Sigmoid colon (tissue), 7 donors: ENCODE data around the gene AKAIN1. TPM values are rescaled to one million over a fixed set of nuclear protein-coding genes. Genes with fewer than 3 reads are reported as not detected.

Experiments
- DNase-seq: peaks from one replicate; pipeline ENCODE4 v3.0.0-alpha.2; 2019
- H3K27ac ChIP-seq, 4 donors: fragments of 200-600 bp; sonication (generic); one replicate each; pipeline ENCODE4 v1.5.1; 2016 to 2019; ENCODE audit warnings: mild to moderate bottlenecking in 1 of 4
- H3K27me3 ChIP-seq, 3 donors: fragments of 200-600 bp; sonication (generic); one replicate each; pipeline ENCODE4 v1.5.1; 2019; ENCODE audit warnings: mild to moderate bottlenecking in 1 of 3
- H3K36me3 ChIP-seq, 4 donors: fragments of 200-600 bp; sonication (generic); one replicate each; pipeline ENCODE4 v1.5.1; 2016 to 2019
- H3K4me1 ChIP-seq, 4 donors: fragments of 200-600 bp; sonication (generic); one replicate each; pipeline ENCODE4 v1.5.1; 2017 to 2019
- H3K4me3 ChIP-seq, 4 donors: fragments of 200-600 bp; sonication (generic); one replicate each; pipeline ENCODE4 v1.5.1; 2017 to 2019; ENCODE audit warnings: mild to moderate bottlenecking in 2 of 4, moderate library complexity in 1 of 4
- H3K9me3 ChIP-seq, 4 donors: fragments of 200-600 bp in 3 of 4; sonication (generic) in 3 of 4; one replicate each; pipeline versions ENCODE4 v1.5.1 to v1.6.1; 2013 to 2019
- CTCF ChIP-seq, 4 experiments: fragments of 450-650 bp in 3 of 4; fragments of 200-600 bp in 1 of 4; IDR thresholded peaks; one replicate each; pipeline ENCODE4 v1.5.1; 2016 to 2019; ENCODE audit warnings: antibody characterized with exemption in 4 of 4, mild to moderate bottlenecking in 3 of 4, moderate library complexity in 2 of 4
- EP300 ChIP-seq, 4 donors: sonication (generic); formaldehyde crosslinking; IDR thresholded peaks; one replicate each; pipeline ENCODE4 v1.6.1; 2017; ENCODE audit warnings: antibody characterized with exemption in 4 of 4
- POLR2A ChIP-seq, 2 donors: fragments of 450-650 bp; IDR thresholded peaks; one replicate each; pipeline ENCODE4 v1.6.1; 2016; ENCODE audit warnings: antibody characterized with exemption in 2 of 2, mild to moderate bottlenecking in 2 of 2, moderate library complexity in 2 of 2
- POLR2AphosphoS5 ChIP-seq, 4 donors: sonication (generic); formaldehyde crosslinking; IDR thresholded peaks; one replicate each; pipeline ENCODE4 v1.6.1; 2017; ENCODE audit warnings: antibody characterized with exemption in 4 of 4
- WGBS, 2 donors: extraction: QIAGEN DNeasy Blood & Tissue Kit; methylation state at CpG; one replicate each; pipeline ENCODE4 v1.1.7; 2013; 5-methylcytosine and 5-hydroxymethylcytosine counted together
- intact Hi-C: fragments of 100-400 bp; cut with DNase I; formaldehyde crosslinking; loops from one replicate; pipeline ENCODE4 v1.15.1; 2023
- polyA plus RNA-seq, 3 donors: library from polyadenylated mRNA; stranded (reverse); fragments of 200-250 nt; gene quantifications; one replicate each; pipeline ENCODE4 v1.2.3, GENCODE V29; 2013
- total RNA-seq, 4 donors: library from RNA; depleted of rRNA; stranded (reverse); fragments of >200 nt; gene quantifications; one replicate each; pipeline ENCODE4 v1.1.0, GENCODE V29; 2016
- donor health status: healthy with polysubstance abuse.
- donor health status: Bipolar disorder and iron deficiency.
- donor health status: healthy.

AKAIN1 gene
- total and polyA plus RNA-seq, 7 donors, result 0.32 TPM; not detected in 6

- TF ChIP-seq POLR2AphosphoS5 (IDR thresholded peaks at IDR 0.05), result no peak
- no peak for TF ChIP-seq CTCF (IDR thresholded peaks at IDR 0.05)
- TF ChIP-seq EP300 (IDR thresholded peaks at IDR 0.05), result no peak
- TF ChIP-seq POLR2A (IDR thresholded peaks at IDR 0.05), result no peak
Observed at GRCh38 chr18:5152343-5153020, 44.6 kb downstream of the AKAIN1 start.

GRCh38 chr18:5150894-5151293, 46.2 kb downstream of the AKAIN1 start:
- WGBS, 2 donors, result 84 to 95% methylated on average over 1 of the region's 1 CpG
- no peak overlapping the region for H3K27ac ChIP-seq

More at GRCh38 chr18:5152343-5153020, 44.6 kb downstream of the AKAIN1 start:
- intact Hi-C loops, result no loop called here
- Histone ChIP-seq H3K4me3 (no peak overlapping the region), H3K27me3 (no peaks in the 10 kb centered on the region), H3K4me1 (no peaks in the 10 kb centered on the region), H3K27ac (no peak overlapping the region), H3K36me3 (no peaks in the 10 kb centered on the region), H3K9me3 (no peaks in the 10 kb centered on the region)
- WGBS, 2 donors, result 82 to 83% methylated on average over 6 of the region's 6 CpGs
- no peak for DNase-seq

GRCh38 chr18:5146093-5146492, 51.0 kb downstream of the AKAIN1 start:
- Histone ChIP-seq H3K4me1 (no peaks in the 10 kb centered on the region), H3K4me3 (no peak overlapping the region), H3K36me3 (no peaks in the 10 kb centered on the region), H3K9me3 (no peaks in the 10 kb centered on the region), H3K27me3 (no peaks in the 10 kb centered on the region), H3K27ac (no peak overlapping the region)
- WGBS, 2 donors, result 76 to 81% methylated on average over 4 of the region's 4 CpGs
- TF ChIP-seq CTCF (IDR thresholded peaks at IDR 0.05) (no peak), POLR2AphosphoS5 (IDR thresholded peaks at IDR 0.05) (no peak), POLR2A (IDR thresholded peaks at IDR 0.05) (no peak), EP300 (IDR thresholded peaks at IDR 0.05) (no peak)
- no peak for DNase-seq
- intact Hi-C loops, result no loop called here

More at GRCh38 chr18:5150894-5151293, 46.2 kb downstream of the AKAIN1 start:
- TF ChIP-seq POLR2A (IDR thresholded peaks at IDR 0.05) (no peak), POLR2AphosphoS5 (IDR thresholded peaks at IDR 0.05) (no peak), EP300 (IDR thresholded peaks at IDR 0.05) (no peak), CTCF (IDR thresholded peaks at IDR 0.05) (no peak)
- intact Hi-C loops, result no loop called here
- Histone ChIP-seq H3K4me1 (no peaks in the 10 kb centered on the region), H3K36me3 (no peaks in the 10 kb centered on the region), H3K4me3 (no peak overlapping the region), H3K27me3 (no peaks in the 10 kb centered on the region), H3K9me3 (no peaks in the 10 kb centered on the region)
- no peak for DNase-seq

GRCh38 chr18:5145168-5145825, 51.8 kb downstream of the AKAIN1 start:
- 90 to 91% methylated on average over 10 of the region's 10 CpGs for WGBS, 2 donors
- Histone ChIP-seq H3K36me3 (no peaks in the 10 kb centered on the region), H3K27me3 (no peaks in the 10 kb centered on the region), H3K9me3 (no peaks in the 10 kb centered on the region), H3K27ac (no peak overlapping the region), H3K4me1 (no peaks in the 10 kb centered on the region), H3K4me3 (no peak overlapping the region)
- DNase-seq, result no peak
- intact Hi-C loops, result no loop called here
- TF ChIP-seq EP300 (IDR thresholded peaks at IDR 0.05) (no peak), CTCF (IDR thresholded peaks at IDR 0.05) (no peak), POLR2AphosphoS5 (IDR thresholded peaks at IDR 0.05) (no peak), POLR2A (IDR thresholded peaks at IDR 0.05) (no peak)
